ENCODE measurements around the gene KISS1R. TPM values are rescaled to one million over a fixed set of nuclear protein-coding genes. Genes with fewer than 3 reads are reported as not detected.

KISS1R gene
- total RNA-seq, 1 experiment from 2014 or later: 16.6 TPM

DNA sequence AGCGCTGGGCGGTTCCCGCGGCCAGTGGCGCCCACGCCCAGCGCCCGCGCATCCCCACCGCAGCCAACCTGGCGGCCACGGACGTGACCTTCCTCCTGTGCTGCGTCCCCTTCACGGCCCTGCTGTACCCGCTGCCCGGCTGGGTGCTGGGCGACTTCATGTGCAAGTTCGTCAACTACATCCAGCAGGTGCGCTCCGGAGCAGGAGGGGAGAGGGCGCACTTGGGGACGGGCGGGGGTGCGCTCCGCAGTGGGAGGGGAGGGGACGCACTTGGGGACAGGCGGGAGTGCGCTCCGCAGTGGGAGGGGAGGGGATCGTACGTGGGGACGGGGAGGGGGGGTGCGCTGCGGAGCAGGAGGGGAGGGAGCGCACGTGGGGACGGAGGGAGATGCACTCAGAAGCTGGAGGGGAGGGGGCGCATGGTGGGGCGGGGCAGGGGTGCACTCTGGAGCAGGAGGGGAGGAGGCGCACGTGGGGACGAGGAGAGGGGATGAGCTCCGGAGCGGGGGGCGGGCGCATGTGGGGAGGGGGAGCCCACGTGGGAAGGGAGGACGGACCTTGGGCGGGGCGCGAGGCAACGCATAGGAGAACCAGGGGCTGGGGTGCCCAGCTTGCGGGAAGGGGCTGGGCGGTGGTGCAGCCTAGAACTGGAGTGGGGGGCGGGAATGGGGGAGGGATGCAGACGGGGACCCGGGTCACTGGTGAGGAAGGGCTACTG, 1.5 kb downstream of the KISS1R start:
- POLR2A ChIA-PET: no interaction called here
- Mint-ChIP-seq H3K27me3 (ENCODE audit: insufficient read depth, unreplicated experiment) (no peaks in the 10 kb centered on the region), H3K4me1 (ENCODE audit: low read depth, unreplicated experiment) (no peaks in the 10 kb centered on the region), H3K27ac (ENCODE audit: unreplicated experiment) (no peak overlapping the region), H3K4me3 (ENCODE audit: unreplicated experiment) (peak overlapping the region; percentile 69), H3K9me3 (ENCODE audit: unreplicated experiment) (no peaks in the 10 kb centered on the region), H3K36me3 (ENCODE audit: insufficient read depth, unreplicated experiment) (peaks cover 12% of the 10 kb centered on the region)
- Histone ChIP-seq H3K36me3 (ENCODE audit: control insufficient read depth, insufficient read depth, low read length) (no peaks in the 10 kb centered on the region), H3K27me3 (replicated peaks; ENCODE audit: control insufficient read depth, insufficient read depth, low read length) (no peaks in the 10 kb centered on the region), H3K9me3 (no peaks in the 10 kb centered on the region), H3K4me1 (0 out of 2 replicates have a peak, but pooled peaks cover 11% of the 10 kb centered on the region), H3K4me3 (ENCODE audit: low read depth, low read length) (peak overlapping the region; percentile 87)
- TF ChIP-seq, protein P1, sequence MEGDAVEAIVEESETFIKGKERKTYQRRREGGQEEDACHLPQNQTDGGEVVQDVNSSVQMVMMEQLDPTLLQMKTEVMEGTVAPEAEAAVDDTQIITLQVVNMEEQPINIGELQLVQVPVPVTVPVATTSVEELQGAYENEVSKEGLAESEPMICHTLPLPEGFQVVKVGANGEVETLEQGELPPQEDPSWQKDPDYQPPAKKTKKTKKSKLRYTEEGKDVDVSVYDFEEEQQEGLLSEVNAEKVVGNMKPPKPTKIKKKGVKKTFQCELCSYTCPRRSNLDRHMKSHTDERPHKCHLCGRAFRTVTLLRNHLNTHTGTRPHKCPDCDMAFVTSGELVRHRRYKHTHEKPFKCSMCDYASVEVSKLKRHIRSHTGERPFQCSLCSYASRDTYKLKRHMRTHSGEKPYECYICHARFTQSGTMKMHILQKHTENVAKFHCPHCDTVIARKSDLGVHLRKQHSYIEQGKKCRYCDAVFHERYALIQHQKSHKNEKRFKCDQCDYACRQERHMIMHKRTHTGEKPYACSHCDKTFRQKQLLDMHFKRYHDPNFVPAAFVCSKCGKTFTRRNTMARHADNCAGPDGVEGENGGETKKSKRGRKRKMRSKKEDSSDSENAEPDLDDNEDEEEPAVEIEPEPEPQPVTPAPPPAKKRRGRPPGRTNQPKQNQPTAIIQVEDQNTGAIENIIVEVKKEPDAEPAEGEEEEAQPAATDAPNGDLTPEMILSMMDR (IDR thresholded peaks at IDR 0.05; ENCODE audit: insufficient read depth in 1 of 2, low read depth in 1 of 2, low read length in 1 of 2, severe bottlenecking in 1 of 2, unreplicated experiment in 1 of 2): no peak
- CTCF ChIA-PET: interaction anchor here (1.5 kb wide), 1 partner anchor 66 kb away, joined by 7 read pairs; the partner anchor contains the start of gene WDR18
- DNase-seq: no peak
- no TSS peak for BruUV-seq (replicated peaks)
- intact Hi-C loops (cut with micrococcal nuclease; ENCODE audit: unreplicated experiment): no loop called here

DNA sequence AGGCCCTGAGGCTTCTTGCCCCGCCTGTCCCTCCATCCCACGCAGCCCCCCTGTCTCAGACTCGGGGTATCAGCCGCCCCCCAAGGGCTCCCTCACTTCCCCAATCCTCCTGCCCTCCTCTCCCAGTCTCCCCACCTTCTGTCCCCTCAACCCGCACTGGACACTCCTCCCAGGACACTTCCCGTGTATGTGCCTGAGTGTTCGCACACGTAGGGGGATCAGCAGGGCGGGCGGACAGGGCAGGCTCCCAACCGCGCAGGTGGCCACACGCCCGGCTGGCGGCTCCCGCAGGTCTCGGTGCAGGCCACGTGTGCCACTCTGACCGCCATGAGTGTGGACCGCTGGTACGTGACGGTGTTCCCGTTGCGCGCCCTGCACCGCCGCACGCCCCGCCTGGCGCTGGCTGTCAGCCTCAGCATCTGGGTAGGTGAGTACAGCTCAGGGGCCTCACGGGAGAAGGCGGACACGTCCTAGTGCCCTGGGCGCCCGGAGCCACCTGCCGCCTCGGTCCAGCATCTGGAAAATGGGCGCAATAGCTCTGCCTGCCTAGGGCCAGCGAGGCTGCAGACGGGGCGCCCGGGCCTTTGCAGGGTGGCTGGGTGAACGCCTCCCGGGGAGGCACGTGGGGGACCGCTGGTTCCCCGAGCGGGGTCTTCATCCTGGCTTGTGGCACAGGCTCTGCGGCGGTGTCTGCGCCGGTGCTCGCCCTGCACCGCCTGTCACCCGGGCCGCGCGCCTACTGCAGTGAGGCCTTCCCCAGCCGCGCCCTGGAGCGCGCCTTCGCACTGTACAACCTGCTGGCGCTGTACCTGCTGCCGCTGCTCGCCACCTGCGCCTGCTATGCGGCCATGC, 2.3 kb downstream of the KISS1R start:
- CTCF ChIA-PET: interaction anchor here (1.5 kb wide), 1 partner anchor 65 kb away, joined by 7 read pairs; the partner anchor contains the start of gene WDR18
- Histone ChIP-seq H3K4me1 (peaks cover 19% of the 10 kb centered on the region), H3K4me3 (ENCODE audit: low read depth, low read length) (no peak overlapping the region), H3K9me3 (no peaks in the 10 kb centered on the region), H3K36me3 (ENCODE audit: control insufficient read depth, insufficient read depth, low read length) (no peaks in the 10 kb centered on the region), H3K27me3 (replicated peaks; ENCODE audit: control insufficient read depth, insufficient read depth, low read length) (no peaks in the 10 kb centered on the region)
- Mint-ChIP-seq H3K4me1 (ENCODE audit: low read depth, unreplicated experiment) (no peaks in the 10 kb centered on the region), H3K27me3 (ENCODE audit: insufficient read depth, unreplicated experiment) (no peaks in the 10 kb centered on the region), H3K36me3 (ENCODE audit: insufficient read depth, unreplicated experiment) (peaks cover 12% of the 10 kb centered on the region), H3K27ac (ENCODE audit: unreplicated experiment) (no peak overlapping the region), H3K9me3 (ENCODE audit: unreplicated experiment) (no peaks in the 10 kb centered on the region), H3K4me3 (ENCODE audit: unreplicated experiment) (peak overlapping the region; percentile 42)
- TF ChIP-seq, protein P1 (IDR thresholded peaks at IDR 0.05; ENCODE audit: insufficient read depth in 1 of 2, low read depth in 1 of 2, low read length in 1 of 2, severe bottlenecking in 1 of 2, unreplicated experiment in 1 of 2): no peak
- no TSS peak for BruUV-seq (replicated peaks)
- POLR2A ChIA-PET: no interaction called here
- intact Hi-C loops (cut with micrococcal nuclease; ENCODE audit: unreplicated experiment): no loop called here
- DNase-seq: no peak

DNA sequence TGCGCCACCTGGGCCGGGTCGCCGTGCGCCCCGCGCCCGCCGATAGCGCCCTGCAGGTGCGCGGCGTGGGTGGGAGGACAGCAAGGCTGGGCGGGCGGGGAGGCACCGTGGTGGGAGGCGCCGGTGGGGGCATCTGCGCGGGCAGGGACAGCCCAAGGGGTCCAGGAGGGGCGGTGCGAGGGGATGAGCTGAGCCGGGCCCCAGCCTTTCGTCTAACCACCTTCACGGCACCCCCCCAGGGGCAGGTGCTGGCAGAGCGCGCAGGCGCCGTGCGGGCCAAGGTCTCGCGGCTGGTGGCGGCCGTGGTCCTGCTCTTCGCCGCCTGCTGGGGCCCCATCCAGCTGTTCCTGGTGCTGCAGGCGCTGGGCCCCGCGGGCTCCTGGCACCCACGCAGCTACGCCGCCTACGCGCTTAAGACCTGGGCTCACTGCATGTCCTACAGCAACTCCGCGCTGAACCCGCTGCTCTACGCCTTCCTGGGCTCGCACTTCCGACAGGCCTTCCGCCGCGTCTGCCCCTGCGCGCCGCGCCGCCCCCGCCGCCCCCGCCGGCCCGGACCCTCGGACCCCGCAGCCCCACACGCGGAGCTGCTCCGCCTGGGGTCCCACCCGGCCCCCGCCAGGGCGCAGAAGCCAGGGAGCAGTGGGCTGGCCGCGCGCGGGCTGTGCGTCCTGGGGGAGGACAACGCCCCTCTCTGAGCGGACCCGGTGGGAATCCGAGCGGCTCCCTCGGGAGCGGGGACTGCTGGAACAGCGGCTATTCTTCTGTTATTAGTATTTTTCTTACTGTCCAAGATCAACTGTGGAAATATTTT, 3.1 kb downstream of the KISS1R start:
- no peak overlapping the region for H3K4me3 ChIP-seq (ENCODE audit: low read depth, low read length)

More for the DNA sequence above, 3.1 kb downstream of the KISS1R start:
- no peak overlapping the region for H3K27ac Mint-ChIP-seq (ENCODE audit: unreplicated experiment)
- no peaks in the 10 kb centered on the region for H3K27me3 Mint-ChIP-seq (ENCODE audit: insufficient read depth, unreplicated experiment)
- no peaks in the 10 kb centered on the region for H3K36me3 ChIP-seq (ENCODE audit: control insufficient read depth, insufficient read depth, low read length)
- H3K4me1 Mint-ChIP-seq (ENCODE audit: low read depth, unreplicated experiment): no peaks in the 10 kb centered on the region
- TF ChIP-seq, protein P1 (IDR thresholded peaks at IDR 0.05; ENCODE audit: insufficient read depth in 1 of 2, low read depth in 1 of 2, low read length in 1 of 2, severe bottlenecking in 1 of 2, unreplicated experiment in 1 of 2): no peak
- POLR2A ChIA-PET: interaction anchor here (0.6 kb wide), 2 partner anchors 11 to 366 kb away, joined by 3 to 5 read pairs; no protein-coding TSS in a partner anchor
- H3K4me3 Mint-ChIP-seq (ENCODE audit: unreplicated experiment): peak overlapping the region; percentile 29
- intact Hi-C loops (cut with micrococcal nuclease; ENCODE audit: unreplicated experiment): no loop called here
- CTCF ChIA-PET: interaction anchor here (1.5 kb wide), 1 partner anchor 64 kb away, joined by 7 read pairs; the partner anchor contains the start of gene WDR18
- H3K36me3 Mint-ChIP-seq (ENCODE audit: insufficient read depth, unreplicated experiment): peaks cover 12% of the 10 kb centered on the region
- no peaks in the 10 kb centered on the region for H3K27me3 ChIP-seq (replicated peaks; ENCODE audit: control insufficient read depth, insufficient read depth, low read length)
- peaks cover 23% of the 10 kb centered on the region for H3K4me1 ChIP-seq
- H3K9me3 Mint-ChIP-seq (ENCODE audit: unreplicated experiment): no peaks in the 10 kb centered on the region
- BruUV-seq (replicated peaks): no TSS peak
- peak in 1 of 2 experiments; percentile 59 for DNase-seq
- no peaks in the 10 kb centered on the region for H3K9me3 ChIP-seq
